GM12878 (cell line): ENCODE results near the gene FMN2.

ENCODE experiments used
- ATF3 ChIP-seq: IDR thresholded peaks from 2 replicates; pipeline ENCODE4 v1.6.1; 2011; ENCODE audit warnings: low read depth, mild to moderate bottlenecking, low read length, moderate library complexity, borderline replicate concordance; ENCODE audit errors: extremely low read depth
- BRCA1 ChIP-seq: IDR thresholded peaks from 2 replicates; pipeline ENCODE4 v1.6.1; 2011; ENCODE audit warnings: low read depth, low read length, improper control_type of control experiment
- EP300 ChIP-seq, 2 experiments: fragments of 150-350 bp in 1 of 2; IDR thresholded peaks; 2 replicates each; pipeline ENCODE4 v1.6.1; 2011 to 2012; ENCODE audit warnings: low read depth in 2 of 2, low read length in 2 of 2, borderline replicate concordance in 1 of 2, improper control_type of control experiment in 1 of 2, inconsistent platforms in 1 of 2; ENCODE audit not compliant: control insufficient read depth in 1 of 2
- RB1 ChIP-seq: fragments of 450-650 bp; formaldehyde crosslinking; IDR thresholded peaks from 2 replicates; pipeline ENCODE4 v1.6.1; 2017; ENCODE audit warnings: mild to moderate bottlenecking, borderline replicate concordance
- RBBP5 ChIP-seq: fragments of 200-600 bp; sonication (generic); conservative IDR thresholded peaks from 2 replicates; pipeline ENCODE4 v1.6.1; 2016
- REST ChIP-seq: IDR thresholded peaks from 2 replicates; pipeline ENCODE4 v1.6.1; 2012; ENCODE audit warnings: mild to moderate bottlenecking, low read depth, low read length

GRCh38 chr1:240284656-240285414, 193.2 kb downstream of the FMN2 start:
- TF ChIP-seq BRCA1 (no peak), RBBP5 (no peak), EP300 (IDR thresholded peaks at IDR 0.05; ENCODE audit: borderline replicate concordance in 1 of 2, control insufficient read depth in 1 of 2, low read depth in 2 of 2, low read length in 2 of 2) (no peak), ATF3 (no peak), REST (no peak), RB1 (no peak)
